Activated CD4-positive, alpha-beta memory T cell treated with anti-CD3 and anti-CD28 coated beads for 36 hours (primary cell): Measurements from ENCODE around the gene PSAP. TPM values are rescaled to one million over a fixed set of nuclear protein-coding genes. Genes with fewer than 3 reads are reported as not detected.

Experiments
- CTCF ChIA-PET: fragments of 350-600 bp; sonication (Branson Sonifier 250); formaldehyde crosslinking; loops from one replicate; lab custom pipeline; 2021; ENCODE audit warnings: antibody characterized with exemption, inconsistent platforms; lab: Charles Lee
- POLR2A ChIA-PET: fragments of 350-600 bp; sonication (Branson Sonifier 250); formaldehyde crosslinking; loops from one replicate; lab custom pipeline; 2021; ENCODE audit warnings: antibody characterized with exemption; lab: Charles Lee
- DNase-seq: peaks from one replicate; pipeline ENCODE4 v3.0.0-alpha.2; 2020
- H3K27ac Mint-ChIP-seq: one replicate; pipeline ENCODE4 v1.8.0; 2021; ENCODE audit warnings: mixed read lengths
- H3K27me3 Mint-ChIP-seq: one replicate; pipeline ENCODE4 v1.8.0; 2021; ENCODE audit warnings: mixed read lengths
- H3K36me3 Mint-ChIP-seq: one replicate; pipeline ENCODE4 v1.8.0; 2021; ENCODE audit warnings: mixed read lengths
- H3K4me1 Mint-ChIP-seq: one replicate; pipeline ENCODE4 v1.8.0; 2021; ENCODE audit warnings: low read depth, mixed read lengths
- H3K4me3 Mint-ChIP-seq: one replicate; pipeline ENCODE4 v1.8.0; 2021; ENCODE audit warnings: mild to moderate bottlenecking, mixed read lengths
- H3K9me3 Mint-ChIP-seq: one replicate; pipeline ENCODE4 v1.8.0; 2021; ENCODE audit warnings: mixed read lengths
- intact Hi-C: fragments of 100-400 bp; cut with micrococcal nuclease; formaldehyde crosslinking; loops from one replicate; pipeline ENCODE4 v1.15.1; 2023
- total RNA-seq, 2 experiments: library from RNA; stranded (reverse); gene quantifications; one replicate each; pipeline ENCODE4 v1.2.3, GENCODE V29; 2021

Gene PSAP
- total RNA-seq, 2 experiments from 2014 or later: 137 to 144 TPM

- H3K36me3 Mint-ChIP-seq: peaks cover 28% of the 10 kb centered on the region
- no peak overlapping the region for H3K4me3 Mint-ChIP-seq
- intact Hi-C loops: no loop called here
- DNase-seq: no peak
- H3K4me1 Mint-ChIP-seq: peaks cover 25% of the 10 kb centered on the region
- ChIA-PET POLR2A (no interaction called here), CTCF (no interaction called here)
- no peaks in the 10 kb centered on the region for H3K9me3 Mint-ChIP-seq
- H3K27me3 Mint-ChIP-seq: no peaks in the 10 kb centered on the region
- no peak overlapping the region for H3K27ac Mint-ChIP-seq
Measured at GRCh38 chr10:71831646-71832552, 19.2 kb downstream of the PSAP start.

- POLR2A ChIA-PET: no interaction called here
- no peak for DNase-seq
- Mint-ChIP-seq H3K4me1 (peaks cover 13% of the 10 kb centered on the region), H3K9me3 (no peaks in the 10 kb centered on the region), H3K36me3 (peaks cover 31% of the 10 kb centered on the region), H3K27ac (no peak overlapping the region), H3K27me3 (no peaks in the 10 kb centered on the region), H3K4me3 (no peak overlapping the region)
- CTCF ChIA-PET: no interaction called here
- intact Hi-C loops: no loop called here
Measured at GRCh38 chr10:71830726-71831125, 20.3 kb downstream of the PSAP start.

DNA sequence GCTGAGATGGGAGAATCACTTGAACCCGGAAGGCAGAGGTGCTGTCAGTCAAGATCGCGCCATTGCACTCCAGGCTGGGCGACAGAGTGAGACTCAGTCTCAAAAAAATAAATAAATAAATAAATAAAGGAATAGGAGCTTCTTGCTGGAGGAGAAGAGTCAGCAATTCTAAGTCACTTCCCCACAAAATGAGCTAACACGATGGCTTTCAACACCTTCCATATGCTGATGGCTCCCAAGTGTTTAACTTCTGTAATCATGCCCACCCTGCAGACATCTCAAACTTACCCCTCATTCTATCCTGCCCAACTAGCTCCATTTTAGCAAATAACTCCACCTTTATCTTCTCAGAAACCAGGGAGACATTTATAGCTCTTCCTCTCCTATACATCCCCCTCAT, 21.2 kb downstream of the PSAP start:
- no peak for DNase-seq
- ChIA-PET POLR2A (no interaction called here), CTCF (interaction anchor here (1.3 kb wide), 1 partner anchor 67 kb away, joined by 4 read pairs; no protein-coding TSS in a partner anchor)
- intact Hi-C loops: no loop called here
- H3K4me3 Mint-ChIP-seq: no peak overlapping the region
- no peaks in the 10 kb centered on the region for H3K27me3 Mint-ChIP-seq
- no peak overlapping the region for H3K27ac Mint-ChIP-seq
- H3K9me3 Mint-ChIP-seq: no peaks in the 10 kb centered on the region
- H3K36me3 Mint-ChIP-seq: peaks cover 31% of the 10 kb centered on the region
- H3K4me1 Mint-ChIP-seq: peaks cover 13% of the 10 kb centered on the region

DNA sequence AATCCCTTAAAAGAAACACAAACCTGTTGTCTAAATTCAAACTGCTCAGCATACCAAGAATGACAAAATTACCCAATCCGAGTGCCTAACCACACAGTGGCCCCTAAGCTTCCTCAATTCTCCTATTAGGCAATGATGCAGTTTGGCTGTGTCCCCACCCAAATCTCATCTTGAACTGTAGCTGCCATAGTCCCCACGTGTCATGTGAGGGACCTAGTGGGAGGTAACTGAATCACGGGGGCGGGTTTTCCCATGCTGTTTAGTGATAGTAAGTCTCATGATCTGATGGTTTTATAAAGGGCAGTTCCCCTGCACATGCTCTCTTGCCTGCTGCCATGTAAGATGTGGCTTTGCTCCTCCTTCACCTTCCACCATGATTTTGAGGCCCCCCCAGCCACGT, 21.9 kb downstream of the PSAP start:
- Mint-ChIP-seq H3K27me3 (no peaks in the 10 kb centered on the region), H3K36me3 (peaks cover 31% of the 10 kb centered on the region), H3K4me3 (no peak overlapping the region), H3K27ac (no peak overlapping the region), H3K9me3 (no peaks in the 10 kb centered on the region), H3K4me1 (peaks cover 8% of the 10 kb centered on the region)
- intact Hi-C loops: no loop called here
- no peak for DNase-seq
- POLR2A ChIA-PET: no interaction called here
- CTCF ChIA-PET: interaction anchor here (1.3 kb wide), 1 partner anchor 67 kb away, joined by 4 read pairs; no protein-coding TSS in a partner anchor

DNA sequence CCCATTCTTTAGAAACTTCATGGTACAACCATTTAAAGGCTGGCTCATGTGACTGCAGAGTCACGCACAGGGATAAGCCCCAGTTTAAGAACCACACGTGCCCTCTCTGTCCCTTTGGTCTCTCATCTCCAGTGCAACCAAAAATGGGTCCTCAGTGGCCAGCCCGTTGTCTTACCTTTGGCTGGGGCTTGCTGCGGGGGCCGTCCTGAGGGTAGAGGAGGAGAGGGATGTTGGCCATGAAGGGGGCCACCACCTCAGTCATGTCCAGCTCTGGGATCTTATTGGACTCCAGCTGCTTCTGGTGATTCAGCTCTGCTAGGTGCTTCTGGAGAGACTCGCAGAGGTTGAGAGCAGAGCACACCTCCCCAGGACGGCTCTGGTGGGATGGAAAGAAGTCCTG, 22.3 kb downstream of the PSAP start:
- ChIA-PET CTCF (no interaction called here), POLR2A (no interaction called here)
- Mint-ChIP-seq H3K4me3 (no peak overlapping the region), H3K4me1 (peaks cover 8% of the 10 kb centered on the region), H3K9me3 (no peaks in the 10 kb centered on the region), H3K36me3 (peaks cover 31% of the 10 kb centered on the region), H3K27ac (no peak overlapping the region), H3K27me3 (no peaks in the 10 kb centered on the region)
- intact Hi-C loops: no loop called here
- no peak for DNase-seq

- no peaks in the 10 kb centered on the region for H3K9me3 Mint-ChIP-seq
- ChIA-PET CTCF (no interaction called here), POLR2A (no interaction called here)
- intact Hi-C loops: no loop called here
- H3K4me1 Mint-ChIP-seq: no peaks in the 10 kb centered on the region
- no peak overlapping the region for H3K4me3 Mint-ChIP-seq
- no peak for DNase-seq
- H3K27me3 Mint-ChIP-seq: no peaks in the 10 kb centered on the region
- peaks cover 33% of the 10 kb centered on the region for H3K36me3 Mint-ChIP-seq
- no peak overlapping the region for H3K27ac Mint-ChIP-seq
Measured at GRCh38 chr10:71827852-71828251, 23.2 kb downstream of the PSAP start.

DNA sequence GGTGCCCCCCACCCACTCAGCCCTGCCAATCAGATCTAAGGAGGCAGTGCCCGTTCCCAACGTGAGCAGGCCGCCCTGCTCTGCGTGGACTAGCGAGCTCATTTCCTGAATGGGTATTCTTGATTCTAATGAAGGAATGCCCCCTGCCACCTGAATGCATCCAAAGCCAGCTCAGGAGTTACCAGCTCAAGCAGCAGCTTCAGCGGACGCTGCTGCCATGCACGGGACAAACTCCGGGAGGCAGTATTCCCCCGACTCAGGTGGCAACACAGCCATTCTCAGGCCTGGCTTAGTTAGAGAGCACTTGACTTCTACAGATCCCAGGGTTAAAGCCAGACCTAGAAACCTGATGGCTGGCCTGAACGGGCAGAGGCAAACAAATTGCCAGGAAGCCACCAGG, 25.8 kb downstream of the PSAP start:
- intact Hi-C loops: no loop called here
- CTCF ChIA-PET: no interaction called here
- Mint-ChIP-seq H3K9me3 (no peaks in the 10 kb centered on the region), H3K4me3 (no peak overlapping the region), H3K27ac (no peak overlapping the region), H3K36me3 (peaks cover 28% of the 10 kb centered on the region), H3K4me1 (peaks cover 11% of the 10 kb centered on the region), H3K27me3 (no peaks in the 10 kb centered on the region)
- POLR2A ChIA-PET: no interaction called here
- DNase-seq: no peak

DNA sequence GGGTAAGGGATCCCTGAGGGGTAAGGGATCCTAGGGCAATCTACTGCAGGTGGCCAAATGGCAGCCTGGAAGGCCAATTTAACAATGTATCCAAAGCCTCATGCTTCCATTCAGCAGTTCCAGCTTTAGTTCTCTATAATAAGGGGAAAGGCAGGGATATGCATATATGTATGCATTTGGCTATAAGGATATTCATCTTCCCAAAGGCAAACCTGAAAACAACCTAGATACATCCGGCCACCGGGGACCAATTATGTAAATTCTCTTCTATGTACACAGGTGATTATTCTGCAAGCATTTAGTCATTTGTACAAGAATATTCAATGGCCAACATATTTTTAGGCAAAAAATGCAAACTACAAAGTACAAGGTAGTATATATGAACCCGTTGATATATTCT, 26.7 kb downstream of the PSAP start:
- CTCF ChIA-PET: no interaction called here

DNA sequence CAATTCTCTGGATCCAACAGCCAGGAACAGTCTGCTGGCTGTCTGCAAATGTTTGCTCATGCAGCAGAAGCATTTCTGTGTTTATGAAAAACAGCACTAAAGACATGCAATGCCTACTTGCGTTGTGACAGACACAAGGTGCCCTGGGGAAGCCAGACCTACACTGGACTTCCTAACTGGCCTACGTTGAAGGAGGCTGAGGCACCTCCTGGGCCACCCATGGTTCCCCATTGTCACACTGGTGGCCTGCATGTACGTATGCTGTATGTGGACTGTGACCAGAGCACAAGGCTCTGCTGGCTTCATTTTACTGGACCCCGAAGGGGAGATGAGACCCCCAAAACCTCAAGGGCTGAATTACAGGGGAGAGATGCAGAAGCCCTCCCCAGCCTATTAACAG, 27.7 kb downstream of the PSAP start:
- no peak overlapping the region for H3K4me3 Mint-ChIP-seq
- H3K27me3 Mint-ChIP-seq: no peaks in the 10 kb centered on the region
- peaks cover 11% of the 10 kb centered on the region for H3K4me1 Mint-ChIP-seq
- H3K9me3 Mint-ChIP-seq: no peaks in the 10 kb centered on the region
- ChIA-PET POLR2A (no interaction called here), CTCF (no interaction called here)
- no peak for DNase-seq
- H3K36me3 Mint-ChIP-seq: peaks cover 25% of the 10 kb centered on the region
- intact Hi-C loops: no loop called here
- no peak overlapping the region for H3K27ac Mint-ChIP-seq

More for the DNA sequence above, 26.7 kb downstream of the PSAP start:
- DNase-seq: no peak
- Mint-ChIP-seq H3K27me3 (no peaks in the 10 kb centered on the region), H3K27ac (no peak overlapping the region), H3K36me3 (peaks cover 29% of the 10 kb centered on the region), H3K9me3 (no peaks in the 10 kb centered on the region), H3K4me3 (no peak overlapping the region), H3K4me1 (peaks cover 11% of the 10 kb centered on the region)
- intact Hi-C loops: no loop called here
- POLR2A ChIA-PET: no interaction called here

- intact Hi-C loops: no loop called here
- Mint-ChIP-seq H3K27me3 (no peaks in the 10 kb centered on the region), H3K4me3 (no peak overlapping the region), H3K9me3 (no peaks in the 10 kb centered on the region), H3K4me1 (peaks cover 11% of the 10 kb centered on the region), H3K27ac (peak overlapping the region; percentile 13), H3K36me3 (peaks cover 28% of the 10 kb centered on the region)
- peak; percentile 23 for DNase-seq
- ChIA-PET CTCF (interaction anchor here (0.7 to 1.1 kb wide), 3 partner anchors 10 to 227 kb away, joined by 3 to 5 read pairs (median 4); no protein-coding TSS in a partner anchor), POLR2A (no interaction called here)
Measured at GRCh38 chr10:71821909-71822763, 28.9 kb downstream of the PSAP start.

DNA sequence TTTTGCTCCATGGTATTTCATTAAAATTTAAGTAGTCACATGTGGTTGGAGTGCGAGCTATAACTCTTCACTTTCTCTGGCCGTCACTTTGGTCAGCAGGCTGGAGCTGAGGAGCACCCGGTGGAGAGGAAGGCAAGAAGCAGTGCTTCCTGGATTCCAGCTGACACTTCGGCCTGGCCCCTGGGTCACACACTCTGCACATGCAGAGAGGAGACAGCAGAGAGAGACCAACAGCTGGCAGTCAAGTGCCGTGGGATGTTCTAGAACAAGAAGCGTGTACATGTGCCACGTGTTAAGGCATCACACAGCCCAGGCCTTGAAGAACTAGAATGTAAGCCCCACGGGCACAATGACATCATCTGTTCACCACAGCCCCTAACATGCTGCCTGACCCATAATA, 30.1 kb downstream of the PSAP start:
- Mint-ChIP-seq H3K27me3 (no peaks in the 10 kb centered on the region), H3K4me1 (peaks cover 11% of the 10 kb centered on the region), H3K4me3 (no peak overlapping the region), H3K36me3 (peaks cover 28% of the 10 kb centered on the region), H3K9me3 (no peaks in the 10 kb centered on the region), H3K27ac (peak overlapping the region; percentile 36)
- ChIA-PET CTCF (interaction anchor here (0.5 kb wide), 1 partner anchor 12 kb away, joined by 3 read pairs; no protein-coding TSS in a partner anchor), POLR2A (no interaction called here)
- no peak for DNase-seq
- intact Hi-C loops: no loop called here

DNA sequence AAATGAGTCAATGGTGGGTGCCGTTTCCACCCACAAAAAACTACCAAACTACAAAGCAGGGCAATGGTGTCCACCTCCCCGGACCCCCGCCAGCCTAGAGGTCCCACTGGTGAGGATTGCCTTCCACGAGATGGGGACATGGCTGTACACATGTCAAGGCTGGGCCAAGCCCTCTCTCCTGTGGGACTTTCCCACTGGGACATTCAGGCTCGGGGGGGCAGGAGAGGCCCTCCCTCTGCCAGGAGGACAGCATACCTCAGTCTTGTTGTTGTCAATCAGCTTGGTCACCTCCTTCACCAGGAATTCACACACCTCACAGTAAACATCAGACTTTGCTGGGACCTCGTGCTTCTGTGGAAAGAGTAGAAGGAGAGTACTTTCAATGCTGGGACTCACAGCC, 31.1 kb downstream of the PSAP start:
- H3K4me3 Mint-ChIP-seq: no peak overlapping the region
- DNase-seq: no peak
- no peaks in the 10 kb centered on the region for H3K27me3 Mint-ChIP-seq
- POLR2A ChIA-PET: no interaction called here
- H3K36me3 Mint-ChIP-seq: peaks cover 28% of the 10 kb centered on the region
- CTCF ChIA-PET: interaction anchor here (1.9 kb wide), 1 partner anchor 76 kb away, joined by 4 read pairs; no protein-coding TSS in a partner anchor
- H3K27ac Mint-ChIP-seq: no peak overlapping the region
- peaks cover 11% of the 10 kb centered on the region for H3K4me1 Mint-ChIP-seq
- intact Hi-C loops: loop anchor here (10.0 kb wide), 1 partner anchor 335 kb away; no protein-coding TSS in a partner anchor
- no peaks in the 10 kb centered on the region for H3K9me3 Mint-ChIP-seq
